DND-41 (cell line): ENCODE data around the gene HIC2.
"Not testable (repeated sequence)": the region's sequence is repeated elsewhere in the genome, so short reads cannot be mapped to it uniquely, and the experiment has no call there.

Experiments
- ATAC-seq: fragments of 200-7000 bp; cut with Tn5 transposase; 3 replicates; pipeline ENCODE4 v1.9.1; 2021; ENCODE audit warnings: low read depth; ENCODE audit not compliant: insufficient read depth
- DNase-seq: peaks from one replicate; pipeline ENCODE4 v3.0.0-alpha.2; 2020
- H2AFZ ChIP-seq: 2 replicates; pipeline ENCODE4 v1.6.0; 2012; ENCODE audit warnings: low read depth, low read length
- H3K27ac ChIP-seq: 2 replicates; pipeline ENCODE4 v1.5.1; 2012; ENCODE audit warnings: low read length, inconsistent platforms
- H3K27me3 ChIP-seq: fragments of 200-600 bp; sonication (generic); 2 replicates; pipeline ENCODE4 v1.6.0; 2012; ENCODE audit warnings: low read length, mild to moderate bottlenecking, inconsistent platforms; ENCODE audit not compliant: insufficient read depth, poor library complexity
- H3K36me3 ChIP-seq: 2 replicates; pipeline ENCODE4 v1.5.1; 2012; ENCODE audit warnings: low read length, inconsistent platforms; ENCODE audit not compliant: insufficient read depth
- H3K4me1 ChIP-seq: 2 replicates; pipeline ENCODE4 v1.5.1; 2012; ENCODE audit warnings: mild to moderate bottlenecking, low read length; ENCODE audit not compliant: insufficient read depth
- H3K4me2 ChIP-seq: 2 replicates; pipeline ENCODE4 v1.6.0; 2012; ENCODE audit warnings: mild to moderate bottlenecking, moderate library complexity, low read length, inconsistent platforms; ENCODE audit not compliant: insufficient read depth
- H3K4me3 ChIP-seq, 2 experiments: fragments of 200-600 bp in 1 of 2; shearing (Covaris generic) in 1 of 2; 2 replicates each; pipeline ENCODE4 v1.5.1; 2012 to 2016; ENCODE audit warnings: inconsistent platforms in 2 of 2, low read length in 2 of 2, mild to moderate bottlenecking in 2 of 2, low read depth in 1 of 2, moderate library complexity in 1 of 2
- H3K79me2 ChIP-seq: 2 replicates; pipeline ENCODE4 v1.6.0; 2012; ENCODE audit warnings: low read length, inconsistent platforms; ENCODE audit not compliant: insufficient read depth
- H3K9ac ChIP-seq: 2 replicates; pipeline ENCODE4 v1.6.0; 2012; ENCODE audit warnings: low read depth, mild to moderate bottlenecking, inconsistent platforms, low read length, moderate library complexity
- H3K9me3 ChIP-seq: 2 replicates; pipeline ENCODE4 v1.5.1; 2012; ENCODE audit warnings: low read length, moderate library complexity, mild to moderate bottlenecking, inconsistent platforms; ENCODE audit not compliant: insufficient read depth, severe bottlenecking
- H4K20me1 ChIP-seq: 2 replicates; pipeline ENCODE4 v1.6.0; 2012; ENCODE audit warnings: low read length; ENCODE audit not compliant: insufficient read depth
- EZH2 ChIP-seq: IDR thresholded peaks from 3 replicates; pipeline ENCODE4 v1.6.1; 2012; ENCODE audit warnings: borderline replicate concordance, low read depth, mild to moderate bottlenecking, moderate library complexity, low read length, inconsistent platforms; ENCODE audit not compliant: severe bottlenecking
- TF ChIP-seq, protein P1 (sequence below): IDR thresholded peaks from 2 replicates; pipeline ENCODE4 v1.5.1; 2012; ENCODE audit warnings: borderline replicate concordance, low read length, moderate library complexity, mild to moderate bottlenecking; ENCODE audit not compliant: poor library complexity, severe bottlenecking; ENCODE audit errors: extremely low read depth

HIC2 gene

DNA sequence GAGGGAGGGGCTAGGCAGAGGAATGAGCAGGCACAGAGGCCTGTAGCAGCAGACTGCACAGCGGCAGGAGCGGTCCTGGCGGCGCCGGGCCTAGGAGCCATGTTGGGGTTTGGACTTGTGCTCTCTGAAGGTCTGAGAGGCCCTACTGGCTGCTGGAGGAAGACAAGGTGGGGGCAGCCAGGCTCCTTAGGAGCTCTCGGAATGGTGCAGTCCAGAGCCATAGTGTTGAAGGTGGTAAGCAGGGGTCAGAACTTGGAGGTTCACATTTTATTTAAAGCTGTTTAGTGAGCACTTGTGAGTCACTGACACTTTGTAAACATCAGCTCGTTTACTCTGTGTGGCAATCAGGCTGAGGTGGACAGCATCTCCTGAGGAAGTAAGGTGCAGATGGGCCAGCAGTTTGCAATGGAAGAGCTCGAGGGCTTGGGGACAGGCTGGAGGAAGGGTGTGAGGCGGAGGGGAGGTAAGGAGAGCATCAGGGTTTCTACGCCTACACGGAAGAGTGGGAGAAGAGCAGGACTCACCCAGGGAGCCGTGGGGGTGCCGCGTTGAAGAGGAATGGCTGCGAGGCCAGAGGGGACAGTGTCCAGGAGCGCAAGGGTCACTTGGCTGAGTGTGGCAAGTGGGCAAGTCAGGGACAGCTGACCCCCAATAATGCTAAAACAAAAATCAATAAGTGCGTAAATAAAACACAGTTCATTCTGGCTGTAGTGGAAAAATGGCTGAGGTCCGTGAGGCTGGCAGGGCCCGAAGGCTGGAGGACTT lies 40.0 kb downstream of the HIC2 start:
- DNase-seq (no peak), ATAC-seq (no peak)
- Histone ChIP-seq H3K79me2 (no peaks in the 10 kb centered on the region), H3K27ac (no peak overlapping the region), H3K9ac (no peak overlapping the region), H3K27me3 (no peaks in the 10 kb centered on the region), H2AFZ (no peak overlapping the region), H3K36me3 (no peaks in the 10 kb centered on the region), H3K4me1 (no peaks in the 10 kb centered on the region), H3K9me3 (no peaks in the 10 kb centered on the region), H4K20me1 (no peaks in the 10 kb centered on the region; the same call in 1 of the 2 replicates), H3K4me3 (no peak overlapping the region), H3K4me2 (no peak overlapping the region)
- TF ChIP-seq EZH2 = no peak
- TF ChIP-seq, protein P1, sequence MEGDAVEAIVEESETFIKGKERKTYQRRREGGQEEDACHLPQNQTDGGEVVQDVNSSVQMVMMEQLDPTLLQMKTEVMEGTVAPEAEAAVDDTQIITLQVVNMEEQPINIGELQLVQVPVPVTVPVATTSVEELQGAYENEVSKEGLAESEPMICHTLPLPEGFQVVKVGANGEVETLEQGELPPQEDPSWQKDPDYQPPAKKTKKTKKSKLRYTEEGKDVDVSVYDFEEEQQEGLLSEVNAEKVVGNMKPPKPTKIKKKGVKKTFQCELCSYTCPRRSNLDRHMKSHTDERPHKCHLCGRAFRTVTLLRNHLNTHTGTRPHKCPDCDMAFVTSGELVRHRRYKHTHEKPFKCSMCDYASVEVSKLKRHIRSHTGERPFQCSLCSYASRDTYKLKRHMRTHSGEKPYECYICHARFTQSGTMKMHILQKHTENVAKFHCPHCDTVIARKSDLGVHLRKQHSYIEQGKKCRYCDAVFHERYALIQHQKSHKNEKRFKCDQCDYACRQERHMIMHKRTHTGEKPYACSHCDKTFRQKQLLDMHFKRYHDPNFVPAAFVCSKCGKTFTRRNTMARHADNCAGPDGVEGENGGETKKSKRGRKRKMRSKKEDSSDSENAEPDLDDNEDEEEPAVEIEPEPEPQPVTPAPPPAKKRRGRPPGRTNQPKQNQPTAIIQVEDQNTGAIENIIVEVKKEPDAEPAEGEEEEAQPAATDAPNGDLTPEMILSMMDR = no peak

DNA sequence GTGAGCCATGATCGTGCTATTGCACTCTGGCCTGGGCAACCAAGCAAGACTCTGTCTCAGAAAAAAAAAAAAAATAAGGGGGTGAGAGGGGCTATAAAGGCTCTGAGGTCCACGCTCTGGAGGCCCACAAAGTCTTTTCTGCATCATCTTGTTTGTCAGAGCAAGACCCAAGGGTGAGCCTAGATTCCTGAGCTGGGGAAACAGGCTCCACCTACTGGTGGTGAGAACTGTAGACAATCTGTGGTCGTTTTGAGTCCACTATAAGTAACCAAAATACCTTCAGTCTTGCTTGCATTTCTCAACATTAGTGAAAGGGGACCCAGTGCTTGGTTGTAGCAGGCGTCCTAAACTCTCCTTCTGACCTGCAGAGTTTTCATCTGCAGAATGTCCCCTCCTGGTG lies 45.5 kb downstream of the HIC2 start:
- H3K79me2 ChIP-seq, H3K9ac ChIP-seq, H3K4me2 ChIP-seq, H3K9me3 ChIP-seq, H3K36me3 ChIP-seq, DNase-seq, H3K4me1 ChIP-seq, H3K4me3 ChIP-seq, H3K27me3 ChIP-seq, H4K20me1 ChIP-seq, H2AFZ ChIP-seq, H3K27ac ChIP-seq: not testable (repeated sequence)
- ATAC-seq = peak; percentile 66; the same call in 2 of the 3 replicates

DNA sequence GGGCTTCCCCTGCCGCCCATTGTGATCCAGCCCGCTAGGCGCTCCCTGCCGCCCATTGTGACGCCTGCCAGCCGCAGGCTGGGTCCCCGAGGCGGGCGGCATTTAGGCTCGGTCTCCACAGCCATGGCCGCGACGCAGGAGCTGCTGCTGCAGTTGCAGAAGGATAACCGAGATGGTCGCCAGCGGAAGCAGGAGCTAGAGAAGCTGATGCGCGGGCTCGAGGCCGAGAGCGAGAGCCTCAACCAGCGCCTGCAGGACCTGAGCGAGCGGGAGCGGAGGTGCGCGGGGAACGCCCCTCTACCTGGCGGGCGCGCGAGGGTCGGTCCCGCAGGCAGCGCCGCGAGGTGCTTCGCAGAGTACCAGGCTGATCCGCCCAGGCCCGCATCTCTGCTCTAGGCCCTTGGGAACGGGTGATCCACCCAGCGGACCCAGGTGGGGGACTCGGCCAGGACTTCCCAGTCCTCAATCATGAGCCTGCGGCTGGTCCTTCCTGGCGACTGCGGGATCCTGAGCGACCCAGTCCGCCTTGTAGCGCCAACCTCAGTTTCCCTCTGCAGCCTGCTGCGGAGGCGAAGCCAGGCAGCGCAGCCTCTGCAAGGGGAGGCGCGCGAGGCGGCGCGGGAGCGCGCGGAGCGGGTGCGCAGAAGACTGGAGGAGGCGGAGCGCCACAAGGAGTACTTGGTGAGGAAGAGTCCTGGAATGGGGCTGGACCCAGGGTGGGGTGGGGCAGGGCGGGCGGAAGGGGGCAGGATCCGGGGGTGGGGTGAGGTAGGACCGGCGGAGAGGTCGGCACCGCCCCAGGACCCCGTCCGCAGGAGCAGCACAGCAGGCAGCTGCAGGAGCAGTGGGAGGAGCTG lies 50.4 kb downstream of the HIC2 start, which contains the start of gene TMEM191C:
TMEM191C (plus strand) TSS at position 51 of the 857 bp plus-strand sequence; CDS start at position 124, 73 bp downstream.
- not testable (repeated sequence) for H3K36me3 ChIP-seq, H3K9ac ChIP-seq, H3K27ac ChIP-seq, H2AFZ ChIP-seq, H3K79me2 ChIP-seq, H3K4me1 ChIP-seq, H3K27me3 ChIP-seq, H4K20me1 ChIP-seq, H3K9me3 ChIP-seq, DNase-seq
- Histone ChIP-seq H3K4me3 (peak within 1 kb of the TSS in 1 of 2 experiments; percentile 53; a peak in 2 of 4 replicates), H3K4me2 (peak within 1 kb of the TSS; percentile 61; the same call in 1 of the 2 replicates)
- ATAC-seq = peak; percentile 10

DNA sequence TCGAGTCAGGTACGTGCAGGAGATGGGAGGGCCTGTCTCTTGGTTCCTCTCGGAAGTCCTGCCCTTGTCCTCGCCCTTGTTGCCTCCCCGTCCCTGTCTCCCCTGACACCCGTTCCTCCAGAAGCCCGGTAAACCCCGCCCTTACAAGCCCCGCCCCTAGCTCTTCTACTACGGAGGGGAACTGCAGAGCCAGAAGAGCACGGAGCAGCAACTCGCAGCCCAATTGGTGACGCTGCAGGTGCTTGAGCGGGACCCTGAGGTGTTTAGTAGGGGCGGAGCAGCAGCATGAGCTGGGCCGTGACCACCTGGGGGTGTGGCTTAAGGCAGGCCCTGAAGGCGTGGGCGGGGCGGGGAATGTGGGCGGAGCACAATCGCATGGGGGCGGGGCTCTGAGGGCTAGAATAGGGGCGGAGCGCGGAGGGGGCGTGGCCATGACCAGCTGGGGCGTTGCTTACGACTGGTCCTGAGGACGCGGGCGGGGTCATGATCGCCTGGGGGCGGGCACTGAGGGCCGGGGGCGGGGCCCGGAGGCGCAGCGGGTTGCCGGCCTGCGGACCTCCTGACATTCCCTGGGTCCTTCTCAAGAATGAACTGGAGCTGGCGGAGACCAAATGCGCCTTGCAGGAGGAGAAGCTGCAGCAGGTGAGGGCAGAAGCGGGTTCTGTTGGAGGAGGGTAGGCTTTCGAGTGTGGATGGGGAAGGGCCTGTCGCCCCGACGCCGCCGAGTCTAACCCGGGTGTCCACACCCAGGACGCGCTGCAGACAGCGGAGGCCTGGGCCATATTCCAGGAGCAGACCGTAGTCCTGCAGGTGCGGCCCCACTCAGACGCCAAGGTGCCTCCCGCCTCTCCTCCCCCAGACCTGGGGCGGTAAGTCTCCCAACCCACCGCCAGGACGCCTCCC lies 51.3 kb downstream of the HIC2 start:
- ATAC-seq = peak; percentile 89
- H4K20me1 ChIP-seq, H3K9ac ChIP-seq, H3K9me3 ChIP-seq, H3K36me3 ChIP-seq, H3K4me1 ChIP-seq, H2AFZ ChIP-seq, H3K27ac ChIP-seq, H3K79me2 ChIP-seq, H3K27me3 ChIP-seq: not testable (repeated sequence)
- H3K4me2 ChIP-seq = peak overlapping the region; percentile 61; the same call in 1 of the 2 replicates
- peak overlapping the region in 1 of 2 experiments; percentile 53; a peak in 2 of 4 replicates for H3K4me3 ChIP-seq
- peak; percentile 96 for DNase-seq

DNA sequence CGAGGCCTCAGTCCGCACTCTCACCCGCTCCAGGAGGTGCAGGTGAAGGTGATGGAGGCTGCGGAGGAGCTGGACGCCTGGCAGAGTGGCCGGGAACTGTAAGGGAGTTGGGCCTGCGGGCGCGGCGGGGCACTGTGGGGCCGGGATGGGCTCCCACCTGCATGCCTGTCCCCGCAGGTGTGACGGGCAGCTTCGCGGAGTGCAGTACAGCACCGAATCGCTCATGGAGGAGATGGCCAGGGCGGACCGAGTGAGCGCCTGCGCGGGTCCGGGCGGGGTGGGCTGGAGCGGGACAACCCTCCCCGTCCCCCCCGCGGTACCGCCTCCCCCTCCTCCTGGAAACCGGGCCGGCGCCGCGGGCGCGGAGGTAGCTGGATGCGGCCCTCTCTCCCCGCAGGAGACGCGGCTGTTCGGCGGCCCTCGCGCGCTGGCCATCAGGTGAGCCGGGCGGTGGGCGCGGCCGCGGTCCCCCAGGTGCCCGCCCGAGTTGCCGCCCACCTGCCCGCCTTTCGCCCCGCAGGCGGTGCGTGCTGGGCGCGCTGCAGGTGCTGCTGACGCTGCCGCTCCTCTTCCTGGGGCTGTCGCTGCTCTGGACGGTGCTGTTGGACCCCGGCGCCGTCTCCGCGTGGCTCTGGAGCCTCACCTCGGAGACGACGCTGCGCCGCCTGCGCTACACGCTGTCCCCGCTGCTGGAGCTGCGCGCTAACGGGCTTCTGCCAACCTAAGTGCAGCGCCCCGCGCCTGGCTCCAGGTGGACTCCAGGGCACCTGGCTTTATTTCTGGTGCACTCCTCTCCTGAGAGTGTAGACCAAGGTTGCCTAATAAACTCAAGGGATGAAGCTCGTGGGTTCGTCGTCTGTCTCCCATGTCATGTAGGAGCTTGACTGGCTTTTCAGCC lies 52.2 kb downstream of the HIC2 start:
- H3K9ac ChIP-seq, DNase-seq: not testable (repeated sequence)

DNA sequence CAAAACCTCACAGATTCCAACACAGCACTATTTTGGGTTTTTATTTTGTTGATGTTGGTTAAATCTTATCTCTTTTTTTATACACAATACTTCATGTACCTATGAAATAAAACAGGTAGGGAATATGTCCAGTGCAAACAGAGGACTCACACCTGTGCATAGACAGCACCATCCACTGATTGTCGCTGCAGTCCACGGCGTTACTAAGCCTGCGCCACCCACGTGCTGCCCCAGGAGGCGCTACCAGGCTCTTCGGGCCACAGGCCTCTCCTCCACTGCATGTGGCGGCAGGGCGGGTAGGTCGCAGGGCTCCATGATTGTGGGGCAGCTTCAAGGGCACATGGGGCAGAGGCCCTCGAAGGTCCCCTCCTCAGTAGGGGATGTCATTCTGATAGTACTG lies 55.8 kb downstream of the HIC2 start:
- H3K27ac ChIP-seq, H3K9me3 ChIP-seq, H3K79me2 ChIP-seq, H4K20me1 ChIP-seq, H3K27me3 ChIP-seq, H3K4me3 ChIP-seq, ATAC-seq, H3K36me3 ChIP-seq, H3K9ac ChIP-seq, H3K4me1 ChIP-seq, H2AFZ ChIP-seq, H3K4me2 ChIP-seq, DNase-seq: not testable (repeated sequence)

More for the DNA sequence above, 52.2 kb downstream of the HIC2 start:
- H3K79me2 ChIP-seq, H3K27ac ChIP-seq, H3K36me3 ChIP-seq, H2AFZ ChIP-seq, H3K9me3 ChIP-seq, H3K27me3 ChIP-seq, H4K20me1 ChIP-seq, H3K4me2 ChIP-seq, H3K4me1 ChIP-seq, ATAC-seq, H3K4me3 ChIP-seq: not testable (repeated sequence)
